HG03439 (cell line): ENCODE results near the gene SUSD3.

Experiments used
- ATAC-seq: cut with Tn5 transposase; IDR thresholded peaks from one replicate; pipeline ENCODE4 v1.9.1; 2021; ENCODE audit warnings: mild to moderate bottlenecking, moderate library complexity; ENCODE audit not compliant: unreplicated experiment

The SUSD3 gene

GRCh38 chr9:93051680-93052089 is 6.8 kb upstream of the SUSD3 start:
- no peak for ATAC-seq

- ATAC-seq: no peak
These were observed 5.5 kb upstream of the SUSD3 start for GRCh38 chr9:93052791-93053540.

GRCh38 chr9:93053781-93054331 is 4.6 kb upstream of the SUSD3 start:
- no peak for ATAC-seq

GRCh38 chr9:93054758-93055704 is 3.5 kb upstream of the SUSD3 start:
- ATAC-seq: no peak

GRCh38 chr9:93057042-93057702 is 1.3 kb upstream of the SUSD3 start:
- no peak for ATAC-seq

GRCh38 chr9:93057703-93058354 is 672 bp upstream of the SUSD3 start:
- peak; percentile 7 for ATAC-seq

- ATAC-seq: peak; percentile 23
These were observed 662 bp downstream of the SUSD3 start for GRCh38 chr9:93059011-93059714.

GRCh38 chr9:93059715-93060578 is 1.4 kb downstream of the SUSD3 start:
- ATAC-seq: no peak

- ATAC-seq: no peak
These were observed 2.3 kb downstream of the SUSD3 start for GRCh38 chr9:93060746-93061259.

GRCh38 chr9:93061260-93061751 is 2.8 kb downstream of the SUSD3 start:
- no peak for ATAC-seq

GRCh38 chr9:93061791-93062763 is 3.6 kb downstream of the SUSD3 start:
- ATAC-seq: peak; percentile 41

GRCh38 chr9:93064392-93065134 is 6.1 kb downstream of the SUSD3 start:
- peak; percentile 83 for ATAC-seq

- no peak for ATAC-seq
These were observed 6.7 kb downstream of the SUSD3 start for GRCh38 chr9:93065135-93065720.

GRCh38 chr9:93066978-93067603 is 8.6 kb downstream of the SUSD3 start:
- no peak for ATAC-seq

GRCh38 chr9:93068956-93069355 is 10.5 kb downstream of the SUSD3 start:
- ATAC-seq: no peak

- ATAC-seq: no peak
These were observed 13.0 kb downstream of the SUSD3 start for GRCh38 chr9:93071464-93071863.
